ENCODE measurements around the gene WLS. TPM values are rescaled to one million over a fixed set of nuclear protein-coding genes. Genes with fewer than 3 reads are reported as not detected.

The WLS gene
- total and polyA plus RNA-seq, 4 donors: 29.9 to 81.5 (median 51.8) TPM

DNA sequence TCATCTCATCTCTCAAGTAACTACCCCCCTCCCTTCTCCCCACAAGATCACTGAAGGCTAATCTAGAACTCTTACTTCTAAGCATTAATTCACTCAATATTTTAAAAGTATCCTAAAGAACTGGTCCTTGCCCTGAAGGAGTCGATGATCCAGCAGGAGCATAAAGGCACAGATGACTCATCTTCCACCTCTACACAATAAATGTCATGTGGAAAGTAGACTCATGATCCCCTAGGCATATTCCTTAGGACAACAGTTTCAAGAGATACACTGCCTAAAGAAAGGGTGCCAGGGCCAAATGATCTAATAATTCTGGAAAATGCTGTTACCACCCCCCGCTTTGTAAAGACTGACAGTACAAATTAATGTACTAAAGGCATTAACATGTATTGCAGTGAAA, 96.1 kb downstream of the WLS start:
- H3K36me3 ChIP-seq (ENCODE audit: control insufficient read depth in 1 of 2, insufficient read depth in 2 of 2, low read length in 1 of 2): no peaks in the 10 kb centered on the region
- intact Hi-C loops (cut with DNase I): loop anchor here in 1 of 2 donors (5.0 kb wide), 1 partner anchor 96 kb away; the partner anchor contains the start of gene WLS
- H3K27ac ChIP-seq (ENCODE audit: low read depth in 1 of 2, low read length in 2 of 2): no peak overlapping the region
- 96 to 97% methylated on average over 2 of the region's 2 CpGs for WGBS, 2 donors
- no peaks in the 10 kb centered on the region for H3K27me3 ChIP-seq (ENCODE audit: control insufficient read depth in 1 of 2, insufficient read depth in 2 of 2, low read length in 1 of 2)
- ATAC-seq (ENCODE audit: low FRiP score) (no peak), DNase-seq (no peak)
- H3K9me3 ChIP-seq (ENCODE audit: control insufficient read depth, low read length): no peaks in the 10 kb centered on the region
- H3K4me1 ChIP-seq (ENCODE audit: control insufficient read depth in 1 of 2, insufficient read depth in 2 of 2, low read length in 2 of 2): peaks cover 2 to 3% of the 10 kb centered on the region in 2 donors
- H3K4me3 ChIP-seq (ENCODE audit: low read length in 2 of 2): no peak overlapping the region

DNA sequence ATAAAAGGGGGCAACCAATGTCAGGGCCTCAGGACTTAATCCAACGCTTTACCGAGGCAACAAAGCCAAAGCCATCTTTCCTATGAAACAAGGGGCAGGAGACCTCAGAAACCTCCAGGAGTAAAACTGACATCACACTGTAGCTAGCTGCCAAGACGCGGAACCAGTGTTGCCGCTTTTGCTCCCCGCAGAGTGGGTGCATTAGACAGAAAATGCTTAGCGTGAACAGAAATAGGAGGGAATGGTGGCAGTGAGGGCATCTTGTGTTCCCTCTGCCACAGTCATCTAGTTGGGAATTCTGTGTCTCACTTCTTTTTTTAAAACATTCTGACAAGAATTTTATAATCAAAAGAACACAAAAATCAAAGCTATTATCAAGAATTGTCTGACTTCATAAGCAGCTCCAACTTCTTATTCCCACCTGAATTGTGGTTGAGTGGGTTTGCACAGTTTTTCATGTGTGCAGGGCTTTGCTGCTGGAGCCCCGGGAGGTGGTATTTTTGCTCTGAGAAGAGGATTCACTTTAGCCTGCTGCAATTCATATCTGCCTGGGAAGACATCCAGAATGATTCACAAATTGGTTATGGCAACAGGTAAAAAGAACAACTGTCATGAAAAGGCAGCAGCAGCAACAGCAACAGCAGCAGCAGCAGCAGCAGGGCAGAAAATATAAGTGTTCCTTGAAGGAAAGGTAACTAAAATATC, 99.7 kb downstream of the WLS start:
- intact Hi-C loops (cut with DNase I): no loop called here
- no peak overlapping the region for H3K4me3 ChIP-seq (ENCODE audit: low read length in 2 of 2)
- WGBS, 2 donors: 89 to 93% methylated on average over 8 of the region's 8 CpGs
- H3K27ac ChIP-seq (ENCODE audit: low read depth in 1 of 2, low read length in 2 of 2): no peak overlapping the region
- peaks cover 0 to 2% of the 10 kb centered on the region in 2 donors for H3K4me1 ChIP-seq (ENCODE audit: control insufficient read depth in 1 of 2, insufficient read depth in 2 of 2, low read length in 2 of 2)
- no peaks in the 10 kb centered on the region for H3K36me3 ChIP-seq (ENCODE audit: control insufficient read depth in 1 of 2, insufficient read depth in 2 of 2, low read length in 1 of 2)
- DNase-seq (no peak), ATAC-seq (ENCODE audit: low FRiP score) (no peak)
- no peaks in the 10 kb centered on the region for H3K9me3 ChIP-seq (ENCODE audit: control insufficient read depth, low read length)
- H3K27me3 ChIP-seq (ENCODE audit: control insufficient read depth in 1 of 2, insufficient read depth in 2 of 2, low read length in 1 of 2): no peaks in the 10 kb centered on the region

DNA sequence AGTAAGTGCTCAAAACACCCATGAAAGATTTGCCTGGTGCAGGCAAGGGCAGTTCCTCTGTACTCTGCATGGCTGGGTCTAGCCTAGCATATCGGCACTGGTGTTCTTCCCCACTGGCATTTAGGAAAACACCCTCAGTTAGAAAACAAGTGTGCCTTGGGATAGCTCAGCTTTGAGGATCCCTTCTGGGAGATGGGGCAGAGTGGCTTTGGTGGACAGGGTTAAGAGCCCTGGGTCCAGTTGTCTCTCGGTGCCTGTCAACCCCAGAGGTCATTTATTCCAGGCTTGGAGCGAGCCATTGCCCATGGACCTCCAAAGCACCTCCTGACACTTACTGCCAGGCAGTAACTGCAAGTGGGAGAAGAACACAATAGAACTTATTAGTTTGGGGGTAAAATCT, 101.1 kb downstream of the WLS start:
- no peaks in the 10 kb centered on the region for H3K27me3 ChIP-seq (ENCODE audit: control insufficient read depth in 1 of 2, insufficient read depth in 2 of 2, low read length in 1 of 2)
- DNase-seq (no peak), ATAC-seq (ENCODE audit: low FRiP score) (no peak)
- no peaks in the 10 kb centered on the region for H3K36me3 ChIP-seq (ENCODE audit: control insufficient read depth in 1 of 2, insufficient read depth in 2 of 2, low read length in 1 of 2)
- intact Hi-C loops (cut with DNase I): no loop called here
- H3K4me1 ChIP-seq (ENCODE audit: control insufficient read depth in 1 of 2, insufficient read depth in 2 of 2, low read length in 2 of 2): peaks cover 0 to 2% of the 10 kb centered on the region in 2 donors
- no peak overlapping the region for H3K27ac ChIP-seq (ENCODE audit: low read depth in 1 of 2, low read length in 2 of 2)
- no peaks in the 10 kb centered on the region for H3K9me3 ChIP-seq (ENCODE audit: control insufficient read depth, low read length)
- WGBS, 2 donors: 96% methylated on average over 3 of the region's 3 CpGs
- no peak overlapping the region for H3K4me3 ChIP-seq (ENCODE audit: low read length in 2 of 2)

DNA sequence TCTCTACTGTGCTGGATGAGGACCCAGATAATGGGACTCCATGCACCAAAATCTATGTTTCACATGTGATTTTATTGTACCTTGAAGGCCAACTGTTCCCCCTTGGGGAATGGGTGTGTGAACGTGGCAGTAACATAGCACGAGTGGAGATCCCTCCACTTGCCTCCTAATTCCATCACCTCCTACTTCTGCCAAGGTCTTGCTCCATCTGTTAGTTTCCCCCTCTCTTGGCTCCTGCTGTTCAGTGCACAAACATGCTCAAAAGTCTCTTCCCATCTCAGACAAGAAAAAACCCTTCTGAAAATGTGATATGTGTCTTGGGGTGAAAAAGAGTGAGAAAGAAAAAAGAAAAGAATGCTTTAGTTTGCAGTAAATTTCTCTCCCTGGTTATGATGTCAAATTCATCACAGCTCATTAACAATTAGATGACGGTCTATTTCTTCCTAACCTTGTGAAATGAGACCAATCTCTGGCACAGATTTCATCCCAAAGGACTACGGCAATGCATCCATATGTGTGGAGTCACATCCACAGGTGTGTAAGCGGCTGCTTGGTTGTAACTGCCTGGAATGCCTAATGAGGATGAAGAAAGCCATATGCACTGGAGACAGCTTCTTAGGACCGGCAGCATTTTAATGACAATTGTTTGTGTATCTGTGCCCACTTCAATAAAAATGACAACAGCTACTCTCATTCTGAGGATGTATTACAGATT, 102.6 kb downstream of the WLS start:
- 65 to 71% methylated on average over 6 of the region's 6 CpGs for whole genome bisulfite sequencing, 2 donors
- H3K27ac ChIP-seq (ENCODE audit: low read depth in 1 of 2, low read length in 2 of 2): no peak overlapping the region
- intact Hi-C loops (cut with DNase I): no loop called here

DNA sequence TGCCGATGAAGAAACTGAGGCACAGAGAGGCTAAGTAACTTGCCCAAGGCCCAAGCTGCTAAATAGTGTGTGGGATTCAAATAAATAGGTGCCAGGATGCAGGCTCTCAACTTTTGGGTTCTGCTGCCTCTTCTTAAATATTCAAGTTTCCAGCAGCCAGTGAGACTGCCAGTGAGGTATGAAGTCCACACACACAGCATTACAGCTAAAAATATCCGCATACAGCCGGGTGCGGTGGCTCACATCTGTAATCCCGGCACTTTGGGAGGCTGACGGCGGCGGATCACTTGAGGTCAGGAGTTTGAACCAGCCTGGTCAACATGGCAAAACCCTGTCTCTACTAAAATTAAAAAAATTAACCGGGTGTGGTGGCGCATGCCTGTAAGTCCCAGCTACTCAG, 103.5 kb downstream of the WLS start:
- 36 to 45% methylated on average over 10 of the region's 10 CpGs for WGBS, 2 donors
- Histone ChIP-seq H3K4me3 (ENCODE audit: low read length in 2 of 2) (no peak overlapping the region), H3K4me1 (ENCODE audit: control insufficient read depth in 1 of 2, insufficient read depth in 2 of 2, low read length in 2 of 2) (peaks cover 0 to 2% of the 10 kb centered on the region in 2 donors), H3K36me3 (ENCODE audit: control insufficient read depth in 1 of 2, insufficient read depth in 2 of 2, low read length in 1 of 2) (peaks cover 0 to 5% of the 10 kb centered on the region in 2 donors), H3K9me3 (ENCODE audit: control insufficient read depth, low read length) (no peaks in the 10 kb centered on the region), H3K27me3 (ENCODE audit: control insufficient read depth in 1 of 2, insufficient read depth in 2 of 2, low read length in 1 of 2) (no peaks in the 10 kb centered on the region), H3K27ac (ENCODE audit: low read depth in 1 of 2, low read length in 2 of 2) (peak overlapping the region in 1 of 2 donors; percentile 48)
- intact Hi-C loops (cut with DNase I): no loop called here
- ATAC-seq (ENCODE audit: low FRiP score) (no peak), DNase-seq (no peak)

More for the DNA sequence above, 102.6 kb downstream of the WLS start:
- Histone ChIP-seq H3K4me1 (ENCODE audit: control insufficient read depth in 1 of 2, insufficient read depth in 2 of 2, low read length in 2 of 2) (peaks cover 0 to 2% of the 10 kb centered on the region in 2 donors), H3K9me3 (ENCODE audit: control insufficient read depth, low read length) (no peaks in the 10 kb centered on the region), H3K4me3 (ENCODE audit: low read length in 2 of 2) (no peak overlapping the region), H3K27me3 (ENCODE audit: control insufficient read depth in 1 of 2, insufficient read depth in 2 of 2, low read length in 1 of 2) (no peaks in the 10 kb centered on the region), H3K36me3 (ENCODE audit: control insufficient read depth in 1 of 2, insufficient read depth in 2 of 2, low read length in 1 of 2) (peaks cover 0 to 2% of the 10 kb centered on the region in 2 donors)
- DNase-seq (no peak), ATAC-seq (ENCODE audit: low FRiP score) (no peak)

DNA sequence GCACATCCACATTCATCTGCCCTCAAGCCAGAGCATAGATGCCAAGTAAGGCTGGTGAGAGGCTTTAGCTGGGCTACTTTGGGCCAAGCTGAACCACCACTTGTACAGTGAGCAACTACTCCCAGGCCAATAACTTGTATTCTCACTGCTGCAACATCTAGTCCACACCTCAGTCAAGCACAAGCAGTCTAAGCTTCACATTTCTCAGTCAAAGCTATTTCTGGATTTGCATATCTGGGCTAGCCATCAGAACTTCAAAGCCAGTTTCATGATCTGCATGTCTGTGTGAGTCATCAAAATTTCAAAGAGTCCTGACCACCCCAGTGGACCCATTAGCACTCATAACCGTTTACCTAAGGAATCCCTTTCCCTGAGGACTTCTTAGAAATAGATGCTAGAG, 104.2 kb downstream of the WLS start:
- H3K27ac ChIP-seq (ENCODE audit: low read depth in 1 of 2, low read length in 2 of 2): peak overlapping the region in 1 of 2 donors; percentile 26
- H3K4me1 ChIP-seq (ENCODE audit: control insufficient read depth in 1 of 2, insufficient read depth in 2 of 2, low read length in 2 of 2): peaks cover 0 to 2% of the 10 kb centered on the region in 2 donors
- no peaks in the 10 kb centered on the region for H3K9me3 ChIP-seq (ENCODE audit: control insufficient read depth, low read length)
- H3K4me3 ChIP-seq (ENCODE audit: low read length in 2 of 2): no peak overlapping the region
- H3K27me3 ChIP-seq (ENCODE audit: control insufficient read depth in 1 of 2, insufficient read depth in 2 of 2, low read length in 1 of 2): no peaks in the 10 kb centered on the region
- peaks cover 0 to 5% of the 10 kb centered on the region in 2 donors for H3K36me3 ChIP-seq (ENCODE audit: control insufficient read depth in 1 of 2, insufficient read depth in 2 of 2, low read length in 1 of 2)
- 15 to 19% methylated on average over 1 of the region's 1 CpG for WGBS, 2 donors
- no peak for DNase-seq
- no peak for ATAC-seq (ENCODE audit: low FRiP score)
- intact Hi-C loops (cut with DNase I): no loop called here

DNA sequence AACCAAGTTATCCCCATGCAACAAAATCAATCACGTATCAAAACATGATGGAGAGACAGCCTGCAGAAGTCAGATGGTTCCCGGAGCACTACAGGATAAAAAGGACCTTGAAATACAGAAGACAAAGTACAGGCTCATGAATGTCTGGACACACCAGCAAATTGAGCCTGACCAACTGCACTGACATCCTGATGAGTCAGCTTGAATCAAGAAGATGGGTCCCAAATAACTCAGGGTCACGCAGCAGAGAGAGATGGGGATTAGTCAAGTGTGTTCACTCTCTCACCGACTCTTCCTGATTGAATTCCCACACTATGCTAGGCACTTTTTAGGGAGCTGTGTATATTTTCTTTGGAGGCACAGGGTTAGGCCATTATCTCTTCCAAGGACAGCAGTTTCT, 110.8 kb downstream of the WLS start:
- 60 to 81% methylated on average over 4 of the region's 4 CpGs for WGBS, 2 donors
- no peak for DNase-seq
- ATAC-seq (ENCODE audit: low FRiP score): no peak
- Histone ChIP-seq H3K4me1 (ENCODE audit: control insufficient read depth in 1 of 2, insufficient read depth in 2 of 2, low read length in 2 of 2) (no peaks in the 10 kb centered on the region), H3K36me3 (ENCODE audit: control insufficient read depth in 1 of 2, insufficient read depth in 2 of 2, low read length in 1 of 2) (peaks cover 0 to 5% of the 10 kb centered on the region in 2 donors), H3K4me3 (ENCODE audit: low read length in 2 of 2) (no peak overlapping the region), H3K9me3 (ENCODE audit: control insufficient read depth, low read length) (no peaks in the 10 kb centered on the region), H3K27me3 (ENCODE audit: control insufficient read depth in 1 of 2, insufficient read depth in 2 of 2, low read length in 1 of 2) (no peaks in the 10 kb centered on the region), H3K27ac (ENCODE audit: low read depth in 1 of 2, low read length in 2 of 2) (no peak overlapping the region)
- intact Hi-C loops (cut with DNase I): loop anchor here (2.0 to 5.0 kb wide), 3 partner anchors 111 to 321 kb away; partner anchors contain the start of gene WLS (in 1 of the 2)

DNA sequence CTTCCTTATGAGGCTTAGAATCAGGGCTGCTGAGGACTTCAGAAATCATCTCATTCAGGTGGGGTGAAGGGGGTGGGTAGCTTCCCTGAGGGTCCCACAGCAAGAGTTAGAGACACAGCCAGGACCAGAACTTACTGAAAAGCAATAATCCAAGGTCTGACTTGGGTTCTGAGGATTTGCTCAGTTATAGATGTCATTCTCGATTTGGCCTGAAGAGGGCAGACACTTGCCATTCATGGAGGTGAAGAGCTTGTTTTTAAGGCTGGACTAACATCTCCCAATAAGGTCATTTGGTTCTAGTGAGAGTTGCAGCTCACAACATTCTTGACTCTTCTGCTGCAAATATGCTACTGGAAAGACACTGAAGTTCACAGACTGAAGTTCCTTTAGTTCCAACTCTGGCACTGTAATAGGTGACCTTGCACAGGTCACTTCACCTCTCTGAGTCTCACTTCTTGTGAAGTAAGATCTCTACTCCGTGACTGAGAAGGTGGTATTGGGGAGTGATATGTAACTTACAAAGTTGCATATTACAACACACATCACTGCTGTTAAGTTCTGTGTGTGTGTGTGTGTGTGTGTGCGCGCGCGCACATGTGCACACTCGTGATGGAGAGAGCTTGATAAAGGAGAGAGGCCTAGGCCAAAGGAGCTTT, 112.1 kb downstream of the WLS start:
- WGBS, 2 donors: 33 to 36% methylated on average over 7 of the region's 7 CpGs
- H3K4me3 ChIP-seq (ENCODE audit: low read length in 2 of 2): no peak overlapping the region
- no peak overlapping the region for H3K27ac ChIP-seq (ENCODE audit: low read depth in 1 of 2, low read length in 2 of 2)
- H3K36me3 ChIP-seq (ENCODE audit: control insufficient read depth in 1 of 2, insufficient read depth in 2 of 2, low read length in 1 of 2): peaks cover 0 to 3% of the 10 kb centered on the region in 2 donors
- H3K4me1 ChIP-seq (ENCODE audit: control insufficient read depth in 1 of 2, insufficient read depth in 2 of 2, low read length in 2 of 2): no peaks in the 10 kb centered on the region
- H3K27me3 ChIP-seq (ENCODE audit: control insufficient read depth in 1 of 2, insufficient read depth in 2 of 2, low read length in 1 of 2): no peaks in the 10 kb centered on the region
- H3K9me3 ChIP-seq (ENCODE audit: control insufficient read depth, low read length): no peaks in the 10 kb centered on the region
- intact Hi-C loops (cut with DNase I): loop anchor here (1.0 to 5.0 kb wide), 4 partner anchors 112 to 322 kb away; partner anchors contain the start of gene WLS (in 1 of the 2)
- no peak for DNase-seq
- peak; percentile 93 for ATAC-seq (ENCODE audit: low FRiP score)

All from aorta (tissue), 5 donors.